Erythroblast (primary cell): ENCODE measurements around the gene TMBIM4.

ENCODE experiments used
- GATA1 ChIP-seq: IDR thresholded peaks from 2 replicates; pipeline ENCODE4 v1.6.1; 2011; ENCODE audit warnings: low read depth, mild to moderate bottlenecking, control low read depth, low read length, moderate library complexity
- POLR2A ChIP-seq: IDR thresholded peaks from 2 replicates; pipeline ENCODE4 v1.6.1; 2011; ENCODE audit warnings: mild to moderate bottlenecking, low read length

DNA sequence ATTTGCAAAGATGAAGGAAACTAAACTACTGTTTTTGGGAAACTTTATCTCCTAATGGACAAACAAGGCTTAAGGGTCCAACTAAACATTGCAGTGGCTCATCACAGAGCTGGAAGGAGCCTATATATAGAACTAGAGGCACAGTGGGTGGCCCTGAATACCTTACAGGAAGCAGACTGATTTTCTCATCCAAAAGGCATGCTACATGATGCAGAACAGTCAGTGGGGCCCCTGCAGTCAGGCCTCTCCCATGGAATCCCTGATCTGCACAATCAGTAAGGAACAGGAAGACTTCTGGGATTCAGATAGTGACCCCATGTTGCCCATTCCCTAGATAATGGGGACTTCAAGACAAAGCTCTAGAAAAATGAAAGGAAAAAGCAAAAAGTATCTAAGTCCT lies 37.4 kb downstream of the TMBIM4 start:
- TF ChIP-seq POLR2A (no peak), GATA1 (no peak)
